ENCODE measurements around the gene SYT1.
A peak's percentile ranks its signal among the peaks of the same experiment; 100 is the strongest.

Gene SYT1

DNA sequence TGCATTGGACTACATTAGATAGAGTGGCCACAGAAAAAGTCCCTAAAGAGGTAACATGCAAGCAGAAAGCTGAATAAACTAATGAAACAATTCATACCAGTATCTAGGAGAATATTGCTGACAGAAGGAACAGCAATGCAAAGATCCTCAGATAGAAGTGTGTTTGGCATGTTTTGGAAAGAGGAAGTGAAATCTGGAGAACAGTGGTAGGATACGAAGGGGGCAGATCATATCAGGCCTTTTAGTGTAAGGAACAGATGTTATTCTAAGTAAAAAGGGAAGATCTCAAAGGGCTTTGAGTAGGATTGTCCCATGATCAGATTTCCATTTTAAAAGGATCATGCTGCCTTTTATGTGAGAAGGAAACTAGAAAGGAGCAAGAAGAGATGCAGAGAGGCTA is 483.3 kb downstream of the SYT1 start:
- DNase-seq (ENCODE audit: low read depth in 1 of 2, low spot score in 1 of 2), result no peak
- no peaks in the 10 kb centered on the region for H3K27me3 ChIP-seq (ENCODE audit: insufficient read depth, poor library complexity, severe bottlenecking)
- TF ChIP-seq REST (IDR thresholded peaks at IDR 0.05; ENCODE audit: insufficient replicate concordance, low read depth), result no peak
- TF ChIP-seq SPI1 (IDR thresholded peaks at IDR 0.05; ENCODE audit: borderline replicate concordance, low read depth), result peak; percentile 74
- no peak overlapping the region for H3K27ac ChIP-seq (replicated peaks)
- H3K4me3 ChIP-seq (replicated peaks; ENCODE audit: insufficient read depth, low read length), result no peak overlapping the region

DNA sequence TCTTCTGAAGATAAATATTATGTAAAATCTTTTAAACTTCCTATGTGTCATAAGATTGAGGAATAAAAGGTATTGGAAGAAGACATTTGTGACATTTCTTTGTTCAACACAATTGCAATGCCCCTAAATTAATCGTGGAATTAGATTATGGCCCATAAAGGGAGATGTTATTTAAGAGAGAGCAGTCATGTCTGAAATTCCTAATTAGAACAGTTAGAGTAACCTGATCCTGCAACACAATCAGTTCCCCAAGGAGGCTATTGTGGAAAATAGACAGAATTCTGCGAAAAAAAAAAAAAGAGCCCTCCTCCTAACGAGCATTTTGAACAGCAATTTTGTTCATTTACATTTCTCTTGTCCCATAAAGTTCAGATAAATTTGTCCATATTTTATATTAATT is 486.7 kb downstream of the SYT1 start:
- TF ChIP-seq CTCF (IDR thresholded peaks at IDR 0.05; ENCODE audit: insufficient read depth, low read length) (no peak), SPI1 (IDR thresholded peaks at IDR 0.05; ENCODE audit: borderline replicate concordance, low read depth) (no peak), GABPA (IDR thresholded peaks at IDR 0.05; ENCODE audit: low read depth) (no peak), POLR2AphosphoS5 (IDR thresholded peaks at IDR 0.05; ENCODE audit: low read depth) (no peak), REST (IDR thresholded peaks at IDR 0.05; ENCODE audit: insufficient replicate concordance, low read depth) (no peak)
- Histone ChIP-seq H3K27ac (replicated peaks) (no peak overlapping the region), H3K27me3 (ENCODE audit: insufficient read depth, poor library complexity, severe bottlenecking) (no peaks in the 10 kb centered on the region), H3K4me3 (replicated peaks; ENCODE audit: insufficient read depth, low read length) (no peak overlapping the region)
- no peak for DNase-seq (ENCODE audit: low read depth in 1 of 2, low spot score in 1 of 2)

- Histone ChIP-seq H3K27ac (replicated peaks) (no peak overlapping the region), H3K27me3 (ENCODE audit: insufficient read depth, poor library complexity, severe bottlenecking) (no peaks in the 10 kb centered on the region), H3K4me3 (replicated peaks; ENCODE audit: insufficient read depth, low read length) (no peak overlapping the region)
- TF ChIP-seq CTCF (IDR thresholded peaks at IDR 0.05; ENCODE audit: insufficient read depth, low read length), result no peak
- TF ChIP-seq GABPA (IDR thresholded peaks at IDR 0.05; ENCODE audit: low read depth), result no peak
- TF ChIP-seq REST (IDR thresholded peaks at IDR 0.05; ENCODE audit: insufficient replicate concordance, low read depth), result no peak
- no peak for TF ChIP-seq SPI1 (IDR thresholded peaks at IDR 0.05; ENCODE audit: borderline replicate concordance, low read depth)
- DNase-seq (ENCODE audit: low read depth in 1 of 2, low spot score in 1 of 2), result no peak
Measured at GRCh38 chr12:79356216-79356615, 491.6 kb downstream of the SYT1 start.

DNA sequence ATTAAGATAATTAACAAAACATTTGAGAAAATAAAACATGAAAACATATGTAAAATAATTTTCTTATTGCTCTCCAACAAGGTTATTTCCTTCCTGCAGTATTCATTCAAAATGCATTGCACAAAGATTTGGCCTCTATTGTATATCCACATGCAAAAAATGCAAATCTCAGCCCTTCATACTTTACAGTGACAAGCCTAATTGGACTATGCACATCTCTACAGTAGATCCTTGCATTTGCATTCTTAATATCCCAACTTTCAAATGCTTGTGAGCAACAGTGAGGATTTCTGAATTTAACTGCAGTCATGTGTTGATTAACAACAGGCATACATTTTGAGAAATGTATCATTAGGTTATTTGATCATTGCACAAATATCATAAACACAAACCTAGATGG is 492.5 kb downstream of the SYT1 start:
- TF ChIP-seq SPI1 (IDR thresholded peaks at IDR 0.05; ENCODE audit: borderline replicate concordance, low read depth) (no peak), POLR2AphosphoS5 (IDR thresholded peaks at IDR 0.05; ENCODE audit: low read depth) (no peak), CTCF (IDR thresholded peaks at IDR 0.05; ENCODE audit: insufficient read depth, low read length) (no peak), REST (IDR thresholded peaks at IDR 0.05; ENCODE audit: insufficient replicate concordance, low read depth) (no peak), GABPA (IDR thresholded peaks at IDR 0.05; ENCODE audit: low read depth) (no peak)

More for the DNA sequence above, 492.5 kb downstream of the SYT1 start:
- Histone ChIP-seq H3K27me3 (ENCODE audit: insufficient read depth, poor library complexity, severe bottlenecking) (no peaks in the 10 kb centered on the region), H3K4me3 (replicated peaks; ENCODE audit: insufficient read depth, low read length) (no peak overlapping the region), H3K27ac (replicated peaks) (no peak overlapping the region)
- no peak for DNase-seq (ENCODE audit: low read depth in 1 of 2, low spot score in 1 of 2)
